HEK293 (cell line): Measurements from ENCODE around the gene PTGR1.

Experiments used
- CTCF ChIA-PET: fragments of 350-600 bp; formaldehyde crosslinking; extraction: SDS; loops from one replicate; lab custom pipeline; 2021; ENCODE audit warnings: antibody characterized with exemption; lab: Yijun Ruan, JAX
- POLR2A ChIA-PET: fragments of 300-600 bp; formaldehyde crosslinking; extraction: SDS; loops from one replicate; lab custom pipeline; 2020; ENCODE audit warnings: antibody characterized with exemption, inconsistent platforms; lab: Yijun Ruan, JAX
- H3K27ac ChIP-seq: fragments of 200-500 bp; sonication (Bioruptor generic); 2 replicates; pipeline ENCODE4 v1.5.1; 2014; ENCODE audit warnings: low read depth, low read length, control low read depth, inconsistent platforms; ENCODE audit errors: extremely low read depth
- H3K36me3 ChIP-seq, 2 experiments: fragments of 200-500 bp in 1 of 2; sonication (Bioruptor generic) in 1 of 2; 1 replicate in 1 of 2; 2 replicates in 1 of 2; pipeline ENCODE4 v1.5.1; 2014 to 2017; ENCODE audit warnings: inconsistent platforms in 2 of 2, low read length in 2 of 2; ENCODE audit not compliant: control insufficient read depth in 2 of 2, insufficient read depth in 1 of 2
- H3K4me1 ChIP-seq: fragments of 200-500 bp; sonication (Bioruptor generic); 2 replicates; pipeline ENCODE4 v1.5.1; 2014; ENCODE audit warnings: mild to moderate bottlenecking, low read length, inconsistent platforms; ENCODE audit not compliant: control insufficient read depth, insufficient read depth
- H3K4me3 ChIP-seq: 2 replicates; pipeline ENCODE4 v1.5.1; 2011; ENCODE audit warnings: low read depth, mild to moderate bottlenecking, control low read depth, low read length, moderate library complexity
- H3K9me3 ChIP-seq: fragments of 200-500 bp; sonication (Bioruptor generic); 2 replicates; pipeline ENCODE4 v1.5.1; 2014; ENCODE audit warnings: low read depth, low read length, inconsistent platforms; ENCODE audit not compliant: control insufficient read depth, insufficient read depth
- FEZF1 ChIP-seq: fragments of 450-650 bp; formaldehyde crosslinking; IDR thresholded peaks from 2 replicates; pipeline ENCODE4 v1.5.1; 2016; ENCODE audit warnings: missing biosample characterization, missing genetic modification characterization
- GFI1B ChIP-seq: fragments of 450-650 bp; formaldehyde crosslinking; IDR thresholded peaks from 2 replicates; pipeline ENCODE4 v1.5.1; 2016; ENCODE audit warnings: missing biosample characterization, missing genetic modification characterization
- GLIS1 ChIP-seq: fragments of 450-650 bp; formaldehyde crosslinking; IDR thresholded peaks from 2 replicates; pipeline ENCODE4 v1.5.1; 2016; ENCODE audit warnings: missing biosample characterization, missing genetic modification characterization
- IKZF3 ChIP-seq: fragments of 450-650 bp; IDR thresholded peaks from 2 replicates; pipeline ENCODE4 v1.5.0; 2018; ENCODE audit warnings: missing biosample characterization, mild to moderate bottlenecking, missing genetic modification characterization, moderate library complexity
- OSR2 ChIP-seq: fragments of 450-650 bp; formaldehyde crosslinking; IDR thresholded peaks from 2 replicates; pipeline ENCODE4 v1.5.1; 2016; ENCODE audit warnings: missing biosample characterization, missing genetic modification characterization
- RBAK ChIP-seq: fragments of 450-650 bp; formaldehyde crosslinking; IDR thresholded peaks from 2 replicates; pipeline ENCODE4 v1.5.1; 2016; ENCODE audit warnings: missing biosample characterization, missing genetic modification characterization
- ZBTB1 ChIP-seq: fragments of 450-650 bp; formaldehyde crosslinking; IDR thresholded peaks from 2 replicates; pipeline ENCODE4 v1.5.1; 2016; ENCODE audit warnings: missing biosample characterization, missing genetic modification characterization
- ZNF211 ChIP-seq: fragments of 450-650 bp; formaldehyde crosslinking; IDR thresholded peaks from 2 replicates; pipeline ENCODE4 v1.5.1; 2016; ENCODE audit warnings: low read depth, missing biosample characterization, missing genetic modification characterization
- ZNF416 ChIP-seq: fragments of 450-650 bp; formaldehyde crosslinking; IDR thresholded peaks from 2 replicates; pipeline ENCODE4 v1.5.1; 2016; ENCODE audit warnings: missing biosample characterization, missing genetic modification characterization
- ZNF501 ChIP-seq: fragments of 450-650 bp; formaldehyde crosslinking; IDR thresholded peaks from 2 replicates; pipeline ENCODE4 v1.5.1; 2016; ENCODE audit warnings: missing biosample characterization, missing genetic modification characterization
- ZNF521 ChIP-seq: fragments of 450-650 bp; formaldehyde crosslinking; IDR thresholded peaks from 2 replicates; pipeline ENCODE4 v1.5.1; 2017; ENCODE audit warnings: missing biosample characterization, mild to moderate bottlenecking, missing genetic modification characterization
- ZNF558 ChIP-seq: fragments of 450-650 bp; formaldehyde crosslinking; IDR thresholded peaks from 2 replicates; pipeline ENCODE4 v1.5.1; 2016; ENCODE audit warnings: missing biosample characterization, missing genetic modification characterization
- ZNF560 ChIP-seq: fragments of 450-650 bp; formaldehyde crosslinking; IDR thresholded peaks from 2 replicates; pipeline ENCODE4 v1.5.1; 2017; ENCODE audit warnings: missing biosample characterization, missing genetic modification characterization, borderline replicate concordance
- ZNF600 ChIP-seq: fragments of 450-650 bp; formaldehyde crosslinking; IDR thresholded peaks from 2 replicates; pipeline ENCODE4 v1.5.1; 2016; ENCODE audit warnings: missing biosample characterization, missing genetic modification characterization
- ZNF660 ChIP-seq: fragments of 450-650 bp; IDR thresholded peaks from 2 replicates; pipeline ENCODE4 v1.5.1; 2018; ENCODE audit warnings: missing biosample characterization, mild to moderate bottlenecking, missing genetic modification characterization
- ZNF76 ChIP-seq: fragments of 450-650 bp; formaldehyde crosslinking; IDR thresholded peaks from 2 replicates; pipeline ENCODE4; 2016; ENCODE audit warnings: low read depth, missing biosample characterization, missing genetic modification characterization, borderline replicate concordance
- ZNF843 ChIP-seq: fragments of 450-650 bp; formaldehyde crosslinking; IDR thresholded peaks from 2 replicates; pipeline ENCODE4 v1.5.1; 2016; ENCODE audit warnings: missing biosample characterization, missing genetic modification characterization
- ZSCAN18 ChIP-seq: fragments of 450-650 bp; formaldehyde crosslinking; IDR thresholded peaks from 2 replicates; pipeline ENCODE4 v1.5.1; 2016; ENCODE audit warnings: missing biosample characterization, missing genetic modification characterization
- ZSCAN30 ChIP-seq: fragments of 450-650 bp; IDR thresholded peaks from 2 replicates; pipeline ENCODE4 v1.5.1; 2018; ENCODE audit warnings: missing biosample characterization, mild to moderate bottlenecking, missing genetic modification characterization, moderate library complexity
- ZXDB ChIP-seq: fragments of 450-650 bp; formaldehyde crosslinking; IDR thresholded peaks from 2 replicates; pipeline ENCODE4 v1.5.1; 2016; ENCODE audit warnings: missing biosample characterization, missing genetic modification characterization
- TF ChIP-seq, protein P1 (sequence below): fragments of 450-650 bp; formaldehyde crosslinking; IDR thresholded peaks from 2 replicates; pipeline ENCODE4 v1.5.1; 2016; ENCODE audit warnings: missing biosample characterization, missing genetic modification characterization
- TF ChIP-seq, protein P2 (sequence below): fragments of 450-650 bp; formaldehyde crosslinking; IDR thresholded peaks from 2 replicates; pipeline ENCODE4 v1.5.1; 2016; ENCODE audit warnings: missing biosample characterization, missing genetic modification characterization
- TF ChIP-seq, protein P3 (sequence below): fragments of 450-650 bp; formaldehyde crosslinking; IDR thresholded peaks from 2 replicates; pipeline ENCODE4 v1.5.1; 2016; ENCODE audit warnings: missing biosample characterization, missing genetic modification characterization

Gene PTGR1

DNA sequence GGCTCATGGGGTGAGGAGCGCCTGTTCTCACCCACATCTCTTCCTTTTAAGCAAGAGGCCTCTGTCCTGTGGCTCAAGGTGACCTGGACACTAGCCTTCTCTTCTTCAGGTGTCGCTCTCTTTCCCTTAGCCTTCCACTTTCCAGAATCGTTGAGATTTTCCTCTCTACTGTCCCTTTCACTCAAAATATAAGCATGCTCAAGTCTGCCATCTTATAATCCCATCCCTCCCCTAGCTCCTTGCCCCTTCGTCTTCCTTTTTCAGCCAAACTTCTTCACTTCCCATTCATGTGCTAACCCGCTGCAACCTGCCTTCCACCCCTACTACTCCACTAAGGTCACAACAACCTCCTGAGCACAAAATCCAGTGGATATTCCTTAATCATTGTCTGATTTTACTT, 13.1 kb downstream of the PTGR1 start (continued):
- TF ChIP-seq, protein P1, sequence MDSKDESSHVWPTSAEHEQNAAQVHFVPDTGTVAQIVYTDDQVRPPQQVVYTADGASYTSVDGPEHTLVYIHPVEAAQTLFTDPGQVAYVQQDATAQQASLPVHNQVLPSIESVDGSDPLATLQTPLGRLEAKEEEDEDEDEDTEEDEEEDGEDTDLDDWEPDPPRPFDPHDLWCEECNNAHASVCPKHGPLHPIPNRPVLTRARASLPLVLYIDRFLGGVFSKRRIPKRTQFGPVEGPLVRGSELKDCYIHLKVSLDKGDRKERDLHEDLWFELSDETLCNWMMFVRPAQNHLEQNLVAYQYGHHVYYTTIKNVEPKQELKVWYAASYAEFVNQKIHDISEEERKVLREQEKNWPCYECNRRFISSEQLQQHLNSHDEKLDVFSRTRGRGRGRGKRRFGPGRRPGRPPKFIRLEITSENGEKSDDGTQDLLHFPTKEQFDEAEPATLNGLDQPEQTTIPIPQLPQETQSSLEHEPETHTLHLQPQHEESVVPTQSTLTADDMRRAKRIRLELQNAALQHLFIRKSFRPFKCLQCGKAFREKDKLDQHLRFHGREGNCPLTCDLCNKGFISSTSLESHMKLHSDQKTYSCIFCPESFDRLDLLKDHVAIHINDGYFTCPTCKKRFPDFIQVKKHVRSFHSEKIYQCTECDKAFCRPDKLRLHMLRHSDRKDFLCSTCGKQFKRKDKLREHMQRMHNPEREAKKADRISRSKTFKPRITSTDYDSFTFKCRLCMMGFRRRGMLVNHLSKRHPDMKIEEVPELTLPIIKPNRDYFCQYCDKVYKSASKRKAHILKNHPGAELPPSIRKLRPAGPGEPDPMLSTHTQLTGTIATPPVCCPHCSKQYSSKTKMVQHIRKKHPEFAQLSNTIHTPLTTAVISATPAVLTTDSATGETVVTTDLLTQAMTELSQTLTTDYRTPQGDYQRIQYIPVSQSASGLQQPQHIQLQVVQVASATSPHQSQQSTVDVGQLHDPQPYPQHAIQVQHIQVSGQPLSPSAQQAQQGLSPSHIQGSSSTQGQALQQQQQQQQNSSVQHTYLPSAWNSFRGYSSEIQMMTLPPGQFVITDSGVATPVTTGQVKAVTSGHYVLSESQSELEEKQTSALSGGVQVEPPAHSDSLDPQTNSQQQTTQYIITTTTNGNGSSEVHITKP (tag by site-specific recombination): no peak
- TF ChIP-seq ZBTB1 (tag by site-specific recombination): no peak

DNA sequence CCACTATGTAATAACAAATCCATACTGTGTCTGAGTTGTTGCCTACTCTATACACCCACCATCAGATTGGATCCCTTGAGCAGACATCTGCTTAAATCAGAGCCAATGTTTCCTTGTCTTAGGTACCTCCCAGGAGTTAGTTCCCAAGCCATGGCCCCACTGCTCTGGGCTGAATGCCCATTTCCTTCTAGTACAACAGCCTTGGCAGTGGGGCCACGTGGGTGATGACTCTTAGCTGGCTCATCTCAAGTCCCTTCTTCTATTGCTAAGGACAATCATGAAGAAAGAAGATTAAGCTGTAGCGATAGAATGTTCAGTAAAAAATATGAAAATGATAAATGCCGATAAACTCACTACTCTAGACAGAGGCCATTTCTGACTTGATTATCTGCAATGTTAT, 16.6 kb downstream of the PTGR1 start:
- ChIA-PET POLR2A (no interaction called here), CTCF (interaction anchor here (0.7 kb wide), 1 partner anchor 10 kb away, joined by 3 read pairs; no protein-coding TSS in a partner anchor)
- peaks cover 0 to 58% of the 10 kb centered on the region in 2 experiments; a peak in 1 of 3 replicates for H3K36me3 ChIP-seq
- no peak for TF ChIP-seq ZNF558 (tag by site-specific recombination)
- no peaks in the 10 kb centered on the region for H3K4me1 ChIP-seq
- H3K9me3 ChIP-seq: no peaks in the 10 kb centered on the region
- H3K27ac ChIP-seq: no peak overlapping the region
- H3K4me3 ChIP-seq: no peak overlapping the region

DNA sequence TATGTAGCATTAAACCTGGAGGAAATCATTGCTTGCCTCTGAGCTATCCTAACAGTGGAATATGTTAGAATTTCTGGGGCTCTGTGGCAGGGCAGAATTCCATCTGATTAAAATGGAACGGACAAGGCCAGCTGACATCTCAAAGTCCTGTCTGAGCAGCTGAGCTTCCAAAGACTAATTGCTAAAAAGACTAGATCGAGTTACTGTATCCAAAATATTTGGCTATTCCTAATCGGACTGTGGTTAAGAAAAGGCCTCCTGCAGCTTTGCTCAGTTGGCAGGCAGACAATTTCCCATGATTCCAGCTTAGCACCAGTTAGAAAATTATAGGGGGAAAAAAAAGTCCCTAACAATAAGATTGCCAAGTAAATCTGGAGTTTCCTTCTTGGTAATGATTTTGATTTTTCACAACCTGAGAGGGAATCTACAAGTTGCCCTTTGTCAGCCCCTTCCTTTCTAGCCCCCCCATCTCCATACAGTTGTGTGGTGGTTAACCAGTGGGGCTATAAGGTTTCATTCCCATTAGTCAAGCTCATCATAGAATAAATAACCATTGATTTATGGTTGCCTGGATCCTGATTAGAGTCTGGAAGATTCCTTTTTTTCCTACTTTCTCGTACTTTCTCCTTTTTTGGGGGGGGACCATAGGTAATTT, 26.4 kb downstream of the PTGR1 start:
- H3K27ac ChIP-seq: no peak overlapping the region
- ChIA-PET POLR2A (interaction anchor here (0.8 to 1.0 kb wide), 3 partner anchors 47 to 58 kb away, joined by 3 to 6 read pairs (median 3); partner anchors contain the start of genes DNAJC25 and ZNF483), CTCF (interaction anchor here (0.6 to 0.9 kb wide), 2 partner anchors 25 to 135 kb away, joined by 3 read pairs; no protein-coding TSS in a partner anchor)
- peaks cover 3% of the 10 kb centered on the region; the same call in 1 of the 2 replicates for H3K4me1 ChIP-seq
- H3K4me3 ChIP-seq: no peak overlapping the region
- H3K9me3 ChIP-seq: no peaks in the 10 kb centered on the region
- H3K36me3 ChIP-seq: peaks cover 12 to 55% of the 10 kb centered on the region in 2 experiments
- TF ChIP-seq, protein P2, sequence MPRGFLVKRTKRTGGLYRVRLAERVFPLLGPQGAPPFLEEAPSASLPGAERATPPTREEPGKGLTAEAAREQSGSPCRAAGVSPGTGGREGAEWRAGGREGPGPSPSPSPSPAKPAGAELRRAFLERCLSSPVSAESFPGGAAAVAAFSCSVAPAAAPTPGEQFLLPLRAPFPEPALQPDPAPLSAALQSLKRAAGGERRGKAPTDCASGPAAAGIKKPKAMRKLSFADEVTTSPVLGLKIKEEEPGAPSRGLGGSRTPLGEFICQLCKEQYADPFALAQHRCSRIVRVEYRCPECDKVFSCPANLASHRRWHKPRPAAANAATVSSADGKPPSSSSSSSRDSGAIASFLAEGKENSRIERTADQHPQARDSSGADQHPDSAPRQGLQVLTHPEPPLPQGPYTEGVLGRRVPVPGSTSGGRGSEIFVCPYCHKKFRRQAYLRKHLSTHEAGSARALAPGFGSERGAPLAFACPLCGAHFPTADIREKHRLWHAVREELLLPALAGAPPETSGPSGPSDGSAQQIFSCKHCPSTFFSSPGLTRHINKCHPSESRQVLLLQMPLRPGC (tag by site-specific recombination): no peak
- TF ChIP-seq GLIS1 (peak; percentile 93), FEZF1 (tag by site-specific recombination) (peak; percentile 84), ZNF521 (tag by site-specific recombination) (no peak), ZNF560 (no peak), ZNF211 (no peak), ZNF843 (tag by site-specific recombination) (peak; percentile 33; the same call in 1 of the 2 replicates), ZNF501 (0 out of 2 replicates have a peak, but pooled peaks have one; percentile 28), ZNF416 (tag by site-specific recombination) (no peak), ZNF600 (tag by site-specific recombination) (peak; percentile 37; the same call in 1 of the 2 replicates), IKZF3 (tag by site-specific recombination) (0 out of 2 replicates have a peak, but pooled peaks have one; percentile 24), RBAK (tag by site-specific recombination) (no peak), ZNF76 (peak; percentile 34; the same call in 1 of the 2 replicates), ZXDB (tag by site-specific recombination) (0 out of 2 replicates have a peak, but pooled peaks have one; percentile 14), ZNF660 (0 out of 2 replicates have a peak, but pooled peaks have one; percentile 27), OSR2 (tag by site-specific recombination) (peak; percentile 39; the same call in 1 of the 2 replicates), ZSCAN18 (tag by site-specific recombination) (no peak), GFI1B (tag by site-specific recombination) (peak; percentile 57), ZSCAN30 (tag by site-specific recombination) (no peak)
- TF ChIP-seq, protein P3, sequence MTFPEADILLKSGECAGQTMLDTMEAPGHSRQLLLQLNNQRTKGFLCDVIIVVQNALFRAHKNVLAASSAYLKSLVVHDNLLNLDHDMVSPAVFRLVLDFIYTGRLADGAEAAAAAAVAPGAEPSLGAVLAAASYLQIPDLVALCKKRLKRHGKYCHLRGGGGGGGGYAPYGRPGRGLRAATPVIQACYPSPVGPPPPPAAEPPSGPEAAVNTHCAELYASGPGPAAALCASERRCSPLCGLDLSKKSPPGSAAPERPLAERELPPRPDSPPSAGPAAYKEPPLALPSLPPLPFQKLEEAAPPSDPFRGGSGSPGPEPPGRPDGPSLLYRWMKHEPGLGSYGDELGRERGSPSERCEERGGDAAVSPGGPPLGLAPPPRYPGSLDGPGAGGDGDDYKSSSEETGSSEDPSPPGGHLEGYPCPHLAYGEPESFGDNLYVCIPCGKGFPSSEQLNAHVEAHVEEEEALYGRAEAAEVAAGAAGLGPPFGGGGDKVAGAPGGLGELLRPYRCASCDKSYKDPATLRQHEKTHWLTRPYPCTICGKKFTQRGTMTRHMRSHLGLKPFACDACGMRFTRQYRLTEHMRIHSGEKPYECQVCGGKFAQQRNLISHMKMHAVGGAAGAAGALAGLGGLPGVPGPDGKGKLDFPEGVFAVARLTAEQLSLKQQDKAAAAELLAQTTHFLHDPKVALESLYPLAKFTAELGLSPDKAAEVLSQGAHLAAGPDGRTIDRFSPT (tag by site-specific recombination): 0 out of 2 replicates have a peak, but pooled peaks have one; percentile 18
